ENCODE data around the gene CTSZ.
"Not testable (repeated sequence)": the region's sequence is repeated elsewhere in the genome, so short reads cannot be mapped to it uniquely, and the experiment has no call there.

CTSZ gene

DNA sequence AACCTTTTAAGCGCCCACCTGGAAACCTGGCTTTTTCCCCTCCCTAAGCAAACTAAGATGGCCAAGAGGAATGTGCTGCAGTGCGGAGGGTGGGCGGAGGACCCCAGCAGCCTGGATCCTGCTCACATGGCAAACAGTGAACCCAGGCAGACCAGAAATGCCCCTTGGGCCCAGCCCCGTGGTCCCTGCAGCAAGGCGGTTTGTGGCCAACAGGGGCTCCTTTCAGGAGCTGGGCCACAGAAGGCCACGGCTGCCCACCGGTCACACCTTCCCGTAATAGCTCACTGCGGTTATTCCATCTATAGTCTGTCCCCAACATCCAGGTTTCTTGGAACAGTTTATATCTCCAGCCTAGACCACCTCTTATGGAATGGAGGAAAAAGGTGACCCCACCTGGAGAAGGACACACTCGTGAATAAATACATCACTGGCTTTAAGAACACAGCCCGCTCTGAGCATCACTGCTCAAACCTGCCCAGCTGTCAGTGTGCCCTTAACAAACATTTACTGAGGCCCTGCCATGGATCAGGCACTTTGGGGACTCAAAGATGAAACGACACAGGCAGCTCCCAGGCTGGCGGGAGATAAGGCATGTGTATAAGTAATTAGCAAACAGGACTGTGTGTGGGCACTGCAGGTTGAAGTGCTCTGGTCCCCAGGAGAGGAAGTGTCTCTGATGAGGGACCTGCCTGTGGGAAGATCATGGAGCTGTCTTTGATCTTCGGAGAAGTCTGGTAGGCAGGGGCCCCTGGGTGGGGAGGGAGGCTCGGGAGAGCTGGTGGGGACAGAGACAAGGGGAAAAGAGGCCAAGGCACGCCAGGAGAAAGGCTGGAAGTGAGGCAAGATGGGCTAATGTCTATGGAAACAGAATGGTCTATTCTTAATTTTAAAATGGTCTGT, 9.0 kb upstream of the CTSZ start:
- no peak for DNase-seq
- in situ Hi-C loops (cut with MboI; ENCODE audit: low pct_unique_long_range_greater_than_20kb, low sequenced_read_pairs): no loop called here

DNA sequence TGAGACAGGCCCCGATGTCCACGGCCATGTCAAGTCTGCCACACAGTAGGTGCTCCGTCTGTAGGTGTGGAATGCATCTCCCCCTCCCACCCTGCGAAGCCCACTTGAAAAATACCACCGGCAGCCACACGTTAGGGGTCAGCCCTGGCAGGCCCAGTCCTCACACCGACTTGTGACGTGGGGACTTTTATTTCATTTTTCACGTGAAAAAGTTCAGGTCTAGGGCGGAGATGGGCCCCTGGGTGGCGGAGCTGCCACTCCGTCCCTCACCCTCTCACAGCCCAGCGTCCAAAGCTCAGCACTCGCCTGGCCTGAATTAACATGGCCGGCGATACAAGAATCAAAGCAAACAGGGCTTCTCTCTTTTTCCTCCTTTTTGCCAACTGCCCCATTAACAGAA, 8.4 kb upstream of the CTSZ start:
- in situ Hi-C loops (cut with MboI; ENCODE audit: low pct_unique_long_range_greater_than_20kb, low sequenced_read_pairs): no loop called here
- no peak for DNase-seq

DNA sequence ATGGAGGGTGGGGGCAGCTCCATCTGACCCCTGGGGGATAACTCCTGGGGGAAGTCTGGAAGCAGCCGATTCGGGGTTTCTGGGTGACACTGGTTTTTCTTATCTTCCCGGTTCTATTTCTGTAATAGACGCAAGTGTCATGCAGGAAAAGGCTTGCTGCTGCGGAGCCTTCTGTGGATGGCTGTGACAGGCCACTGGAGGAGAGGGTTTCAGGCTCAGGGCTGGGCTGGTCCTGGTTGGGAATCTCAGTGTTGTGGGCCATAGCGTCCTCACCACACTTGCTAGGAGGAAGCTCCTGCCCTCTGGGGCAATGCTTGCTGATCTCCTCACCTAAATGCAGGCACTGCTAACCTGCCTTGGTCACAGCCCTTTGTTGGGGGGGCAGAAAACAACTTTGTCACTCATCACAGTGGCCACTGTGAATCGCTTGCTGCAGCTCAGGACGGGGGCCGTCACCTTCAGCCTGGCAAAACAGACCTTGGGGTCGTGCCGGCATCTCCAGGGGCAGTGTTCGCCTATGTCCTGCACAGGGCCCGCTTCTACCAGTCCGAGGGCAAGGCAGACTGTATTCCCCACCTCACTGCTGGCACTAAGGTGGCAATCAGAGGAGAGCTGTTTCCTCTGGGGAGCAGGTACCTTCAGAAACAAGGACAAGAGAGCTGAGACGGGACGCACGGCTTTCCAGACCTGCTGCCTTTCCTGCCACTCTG, 7.8 kb upstream of the CTSZ start:
- in situ Hi-C loops (cut with MboI; ENCODE audit: low pct_unique_long_range_greater_than_20kb, low sequenced_read_pairs): no loop called here

DNA sequence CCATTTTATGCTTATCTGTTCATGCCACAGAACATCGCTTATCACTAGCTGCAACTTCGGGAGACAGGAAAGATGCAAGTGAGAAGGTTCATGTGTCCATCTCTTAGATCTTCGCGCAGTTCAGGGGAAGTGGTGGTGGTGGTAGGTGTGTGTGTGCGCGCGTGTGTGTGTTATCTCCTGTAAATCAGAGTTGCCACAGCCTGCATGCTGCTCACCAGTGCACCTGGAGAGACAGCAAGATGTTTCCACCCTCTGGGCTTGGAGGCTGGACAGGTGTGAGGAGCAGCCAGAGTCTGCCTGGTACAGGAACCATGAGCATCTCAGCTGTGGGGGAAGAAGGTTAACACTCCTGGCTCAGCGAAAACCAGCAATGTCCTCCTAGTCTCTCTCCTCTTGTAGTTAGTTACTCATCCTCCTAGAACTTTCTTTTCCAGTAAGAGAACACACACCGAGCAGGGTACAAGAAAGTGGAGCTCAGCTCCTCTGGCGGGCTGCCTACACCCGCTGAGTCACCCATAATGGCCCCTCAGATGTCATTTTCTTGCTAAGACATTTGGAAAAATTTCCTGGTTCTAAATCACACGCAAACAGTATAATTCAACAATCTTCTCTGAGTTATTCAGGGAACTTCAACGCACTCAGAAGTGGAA, 7.0 kb upstream of the CTSZ start:
- DNase-seq: no peak
- in situ Hi-C loops (cut with MboI; ENCODE audit: low pct_unique_long_range_greater_than_20kb, low sequenced_read_pairs): no loop called here

More for the DNA sequence above, 7.8 kb upstream of the CTSZ start:
- no peak for DNase-seq

DNA sequence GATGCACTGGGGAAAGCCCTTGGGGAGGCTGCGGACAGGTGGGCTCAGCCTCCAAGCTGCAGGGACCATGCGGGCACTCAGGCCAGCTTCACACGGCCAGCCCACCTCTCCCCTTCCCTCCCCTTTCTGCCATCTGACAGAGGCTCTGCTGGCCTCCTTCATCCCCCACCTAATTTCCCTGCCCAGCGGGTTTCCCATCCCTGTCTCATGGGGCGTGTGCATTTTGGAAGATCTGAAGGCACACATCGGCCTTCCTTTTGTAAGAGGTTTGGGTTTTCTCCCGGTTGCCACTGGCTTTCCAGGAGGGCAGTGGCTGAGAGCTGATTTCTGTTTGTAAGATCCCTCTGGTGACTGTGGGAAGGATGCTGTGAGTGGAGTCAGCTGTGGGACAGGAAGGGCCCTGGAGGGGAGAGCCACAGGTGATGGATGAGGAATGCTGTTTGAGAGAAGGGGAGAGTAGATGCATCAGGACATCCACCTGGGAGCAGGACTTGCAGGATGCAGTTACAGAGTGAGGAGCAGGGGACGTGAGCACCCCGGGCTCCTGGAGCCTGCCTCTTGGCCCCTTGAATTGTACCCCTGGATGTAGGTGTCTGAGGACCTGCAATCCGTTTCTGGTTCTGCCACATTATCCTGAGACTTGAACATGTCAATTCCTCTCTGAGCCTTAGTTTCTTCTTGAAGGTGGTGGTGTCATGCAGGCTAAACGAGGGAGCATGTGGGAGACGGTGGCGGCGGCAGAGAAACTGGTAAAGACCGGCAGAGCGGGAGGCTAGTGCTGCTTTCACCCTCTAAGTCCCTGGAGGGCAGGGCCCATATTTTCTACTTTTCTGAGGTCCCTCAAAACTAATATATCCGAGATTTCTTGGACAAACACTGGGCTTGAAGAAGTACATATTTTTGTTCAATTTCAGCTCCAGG, 6.2 kb upstream of the CTSZ start:
- in situ Hi-C loops (cut with MboI; ENCODE audit: low pct_unique_long_range_greater_than_20kb, low sequenced_read_pairs): no loop called here
- DNase-seq: no peak

DNA sequence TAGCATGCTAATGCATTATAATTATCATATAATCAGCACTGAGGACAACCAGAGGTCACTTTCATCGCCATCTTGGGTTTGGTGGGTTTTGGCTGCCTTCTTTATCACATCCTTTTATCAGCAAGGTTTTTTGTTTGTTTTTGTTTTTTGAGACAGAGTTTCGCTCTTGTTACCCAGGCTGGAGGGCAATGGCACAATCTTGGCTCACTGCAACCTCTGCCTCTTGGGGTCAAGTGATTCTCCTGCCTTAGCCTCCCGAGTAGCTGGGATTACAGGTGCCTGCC, 4.8 kb upstream of the CTSZ start:
- in situ Hi-C loops (cut with MboI; ENCODE audit: low pct_unique_long_range_greater_than_20kb, low sequenced_read_pairs); DNase-seq: not testable (repeated sequence)

DNA sequence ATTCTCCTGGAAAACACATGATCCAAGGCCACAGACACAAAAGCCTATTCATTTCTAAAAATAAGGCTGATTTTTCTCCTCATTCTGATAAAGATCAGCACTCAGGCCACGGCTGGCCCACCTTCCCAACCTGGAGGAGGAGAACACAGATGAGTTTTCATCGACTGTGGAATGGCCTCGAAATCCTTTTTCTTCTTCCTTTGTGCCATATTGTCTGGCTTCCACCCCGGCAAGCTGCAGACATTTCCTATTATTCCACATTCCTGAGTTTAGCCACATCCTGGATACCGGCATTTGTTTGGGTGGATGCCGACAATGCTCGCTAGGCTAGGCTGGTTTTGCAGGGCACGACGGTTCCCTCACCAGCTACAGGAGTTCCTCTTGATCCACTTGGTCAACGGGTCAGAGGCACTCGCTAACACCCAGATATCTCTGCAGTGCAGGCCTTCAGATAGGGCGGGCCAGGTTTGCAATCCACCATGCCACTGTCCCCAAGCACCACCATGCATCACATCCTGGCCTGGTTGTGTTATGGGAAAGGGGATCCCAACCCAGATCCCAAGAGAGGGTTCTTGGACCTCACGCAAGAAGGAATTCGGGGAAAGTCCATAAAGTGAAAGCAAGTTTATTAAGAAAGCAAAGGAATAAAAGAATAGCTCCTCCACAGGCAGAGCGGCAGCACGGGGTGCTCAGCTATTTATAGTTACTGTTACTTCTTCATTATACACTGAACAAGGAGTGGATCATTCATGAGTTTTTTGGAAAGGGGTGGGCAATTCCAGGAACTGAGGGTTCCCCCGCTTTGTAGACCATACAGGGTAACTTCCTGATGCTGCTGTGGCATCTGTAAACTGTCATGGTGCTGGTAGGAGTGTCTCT, 4.2 kb upstream of the CTSZ start:
- in situ Hi-C loops (cut with MboI; ENCODE audit: low pct_unique_long_range_greater_than_20kb, low sequenced_read_pairs): no loop called here
- peak; percentile 90 for DNase-seq

DNA sequence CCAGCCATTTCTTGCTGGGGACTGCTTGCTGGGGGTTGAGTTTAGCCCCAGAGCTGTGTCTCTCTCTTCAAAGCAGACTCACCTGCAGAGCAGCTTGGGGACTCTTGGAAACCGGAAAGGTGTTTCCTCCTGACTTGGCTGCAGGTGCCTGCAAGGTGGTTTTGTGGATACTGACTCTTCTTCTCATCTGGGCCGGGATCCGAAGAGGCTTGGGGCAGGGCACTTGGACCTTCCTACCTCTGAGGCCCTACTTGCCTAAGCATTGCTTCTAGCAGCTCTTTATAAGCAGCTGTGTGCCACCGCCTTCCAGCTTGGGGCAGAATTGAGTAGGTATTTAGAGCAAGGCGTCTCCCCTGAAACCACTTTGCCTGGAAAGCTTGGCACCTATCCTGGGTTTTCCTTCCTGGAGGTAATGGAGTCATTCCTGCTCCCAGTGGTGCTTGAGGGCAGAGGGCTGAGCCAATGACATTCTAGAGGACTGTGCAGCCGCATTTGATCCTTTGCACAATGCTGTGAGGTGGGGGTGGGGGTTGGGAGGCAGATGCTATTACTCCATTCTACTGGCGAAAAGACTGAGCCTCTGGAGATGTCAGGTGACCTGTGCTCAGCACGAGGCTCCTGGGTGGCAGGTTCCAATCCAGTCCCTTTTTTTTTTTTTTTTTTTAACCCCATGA, 3.4 kb upstream of the CTSZ start:
- in situ Hi-C loops (cut with MboI; ENCODE audit: low pct_unique_long_range_greater_than_20kb, low sequenced_read_pairs): no loop called here
- DNase-seq: no peak

DNA sequence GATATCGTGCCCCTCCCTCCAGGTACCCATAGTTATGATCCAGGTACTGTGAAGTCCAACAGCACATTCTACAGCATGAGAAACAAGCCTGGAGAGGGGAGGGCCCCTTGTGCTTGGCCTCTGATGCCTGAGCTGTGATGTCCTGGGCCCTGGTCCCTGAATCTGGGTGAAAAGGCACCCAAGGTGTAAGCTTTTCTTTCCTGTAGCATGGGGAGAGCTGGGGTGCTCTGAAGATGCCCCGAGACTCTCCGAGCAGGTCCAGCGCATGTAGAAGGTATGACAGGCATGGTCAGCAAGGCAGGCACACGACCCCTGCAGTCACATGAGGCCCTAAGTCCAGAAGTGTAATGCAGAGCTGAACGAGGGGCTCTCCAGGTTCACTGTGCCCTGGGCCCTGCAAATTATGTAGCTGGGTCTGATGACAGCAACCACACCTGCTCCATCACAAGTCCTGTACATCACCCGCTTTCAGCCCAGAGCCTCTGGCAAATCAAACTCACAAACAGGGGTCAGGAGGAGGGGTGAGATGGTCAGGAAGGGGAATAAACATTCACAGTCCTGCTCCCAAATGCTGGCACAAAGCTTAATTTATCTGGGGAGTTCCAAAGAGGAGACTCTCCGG, 1.8 kb upstream of the CTSZ start:
- in situ Hi-C loops (cut with MboI; ENCODE audit: low pct_unique_long_range_greater_than_20kb, low sequenced_read_pairs): no loop called here
- DNase-seq: no peak

DNA sequence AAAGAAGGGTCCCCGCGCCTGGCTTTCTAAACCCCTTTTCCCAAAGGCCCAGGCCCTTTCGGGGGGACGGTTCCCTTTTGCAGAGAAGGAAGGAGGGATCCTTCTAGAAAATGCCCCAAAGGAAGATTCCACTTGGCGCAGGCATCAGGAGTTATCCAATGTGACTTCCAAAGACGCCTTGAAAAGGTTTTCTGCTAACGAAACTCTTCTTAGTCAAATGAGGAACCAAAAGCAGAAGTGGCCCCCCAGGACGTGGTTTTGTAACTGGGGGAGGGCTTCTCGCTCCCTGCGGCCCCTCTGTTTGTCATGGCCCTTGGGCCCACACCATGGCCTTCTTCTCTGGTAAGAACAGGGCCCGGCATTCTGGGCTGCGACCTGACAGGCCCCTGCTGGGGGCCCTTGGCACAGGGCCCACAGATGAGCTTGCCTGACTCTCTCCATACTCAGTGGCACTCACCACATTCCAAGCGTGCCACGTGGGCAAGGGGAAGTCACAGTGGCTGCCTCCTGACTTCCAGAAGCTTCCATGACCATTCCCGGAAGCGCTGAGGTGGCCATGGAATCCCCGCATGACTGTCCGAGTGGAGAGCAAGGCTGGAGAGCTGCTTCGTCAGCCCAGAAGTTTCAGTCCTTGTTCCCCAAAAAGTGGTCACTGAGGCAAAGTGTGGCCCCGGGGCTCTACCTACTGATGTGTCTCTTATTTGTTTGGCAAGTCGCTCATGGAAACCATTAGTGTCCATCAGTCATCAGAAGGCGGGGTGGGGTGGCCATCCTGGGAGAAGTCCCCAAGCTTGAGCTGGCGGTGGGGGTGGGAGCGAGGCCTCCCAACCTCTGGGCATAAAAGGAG, 834 bp upstream of the CTSZ start:
- DNase-seq: peak; percentile 94
- in situ Hi-C loops (cut with MboI; ENCODE audit: low pct_unique_long_range_greater_than_20kb, low sequenced_read_pairs): no loop called here

DNA sequence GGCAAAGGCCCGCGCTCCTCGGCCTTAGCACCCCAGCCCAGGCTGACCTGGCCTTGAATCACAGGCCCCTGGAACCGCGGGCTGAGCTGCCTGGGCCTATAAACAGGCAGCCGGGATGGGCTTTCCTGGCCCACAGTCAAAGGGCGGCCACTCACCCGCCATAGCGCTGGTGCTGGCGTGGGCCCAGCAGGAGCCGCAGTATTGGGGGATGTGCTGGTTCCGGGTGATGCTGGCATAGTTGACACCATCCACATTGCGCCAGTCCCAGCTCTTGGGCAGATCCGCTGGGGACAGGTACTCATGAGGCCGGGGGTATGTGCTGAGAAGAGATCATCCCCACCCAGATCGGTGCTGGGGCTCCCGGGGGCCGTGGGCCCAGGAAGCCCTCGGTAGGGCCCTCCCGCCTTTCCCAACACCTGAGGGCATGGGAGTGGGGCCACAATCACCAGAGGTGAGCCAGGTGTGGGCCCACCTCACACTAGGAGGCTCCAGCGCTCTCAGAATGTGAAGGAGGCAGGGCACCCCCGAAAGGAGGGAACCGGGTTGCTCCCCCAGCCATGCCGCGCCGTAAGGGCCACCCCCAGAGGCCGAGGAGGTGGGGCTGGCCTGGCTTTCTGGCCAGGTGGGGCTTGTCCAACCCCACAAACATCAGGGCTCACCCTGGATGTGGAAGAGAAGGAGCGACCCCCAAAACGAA, 739 bp downstream of the CTSZ start:
- in situ Hi-C loops (cut with MboI; ENCODE audit: low pct_unique_long_range_greater_than_20kb, low sequenced_read_pairs): no loop called here

DNA sequence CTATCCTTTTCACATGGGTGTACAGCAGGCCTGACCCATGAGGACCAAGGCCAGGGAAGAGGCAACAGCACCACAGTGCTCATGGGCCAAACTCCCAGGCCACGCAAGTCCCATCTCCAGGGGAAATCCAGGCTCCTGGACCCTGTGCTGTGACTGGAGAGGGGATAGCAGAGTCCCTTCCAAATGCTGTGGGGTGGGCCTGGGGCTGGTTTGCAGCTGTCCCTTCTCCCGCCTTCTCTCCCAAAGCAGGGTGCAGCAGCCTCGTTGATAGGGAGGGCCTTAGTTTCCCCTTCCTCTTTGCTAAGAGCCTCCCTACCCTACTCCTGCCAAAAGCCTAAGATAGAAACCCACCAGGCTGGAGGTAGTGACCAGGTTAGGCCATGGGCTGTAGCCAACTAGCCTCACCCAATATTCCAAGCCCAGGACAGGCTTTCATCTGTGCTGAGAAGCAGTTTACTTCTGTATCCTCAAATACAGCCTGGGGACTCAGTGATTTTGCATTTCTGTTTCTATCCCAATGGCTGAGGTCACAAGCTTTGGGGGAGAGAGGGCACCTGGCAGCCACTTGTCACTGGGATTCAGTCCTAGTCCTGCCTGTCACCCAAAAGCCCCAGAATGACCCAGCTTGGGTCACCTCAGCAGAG, 1.4 kb downstream of the CTSZ start:
- no peak for DNase-seq
- in situ Hi-C loops (cut with MboI; ENCODE audit: low pct_unique_long_range_greater_than_20kb, low sequenced_read_pairs): no loop called here

More for the DNA sequence above, 739 bp downstream of the CTSZ start:
- DNase-seq: no peak

DNA sequence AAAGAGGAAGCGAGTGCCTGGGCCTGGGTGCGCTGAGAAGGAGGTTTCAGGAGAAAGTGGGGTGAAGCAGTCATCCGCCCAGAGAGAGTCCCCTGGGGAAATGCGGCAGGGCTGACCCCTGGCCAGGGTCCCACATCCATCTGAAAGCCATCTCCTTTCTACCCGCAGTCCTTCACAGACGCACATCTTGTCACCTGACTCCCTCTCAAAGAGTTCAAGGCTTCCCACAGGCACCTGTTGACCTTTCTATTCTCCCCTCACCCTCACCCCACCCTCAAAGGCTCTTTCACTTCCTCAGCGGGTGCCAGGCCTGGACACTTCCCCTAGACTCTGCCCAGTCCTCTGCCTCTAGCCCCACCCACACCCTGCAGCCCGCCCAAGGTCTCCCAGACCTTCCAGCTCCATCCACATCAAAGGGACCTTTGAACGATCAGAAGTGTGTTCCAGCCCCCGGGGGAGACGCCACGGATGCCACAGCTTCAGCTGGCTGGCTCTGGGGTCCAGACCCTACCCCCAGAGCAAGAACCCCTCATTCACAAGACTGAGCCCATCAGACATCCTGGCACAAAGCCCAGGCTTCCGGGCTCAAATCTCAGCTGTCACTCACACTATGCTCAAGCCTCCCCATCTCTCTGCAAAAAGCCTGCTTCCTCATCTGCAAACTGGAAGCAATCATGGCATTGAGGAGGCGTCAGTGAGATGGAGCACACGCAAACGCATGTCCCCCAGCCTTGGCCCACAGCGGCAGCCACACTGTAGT, 2.1 kb downstream of the CTSZ start:
- in situ Hi-C loops (cut with MboI; ENCODE audit: low pct_unique_long_range_greater_than_20kb, low sequenced_read_pairs): no loop called here
- peak; percentile 80 for DNase-seq

DNA sequence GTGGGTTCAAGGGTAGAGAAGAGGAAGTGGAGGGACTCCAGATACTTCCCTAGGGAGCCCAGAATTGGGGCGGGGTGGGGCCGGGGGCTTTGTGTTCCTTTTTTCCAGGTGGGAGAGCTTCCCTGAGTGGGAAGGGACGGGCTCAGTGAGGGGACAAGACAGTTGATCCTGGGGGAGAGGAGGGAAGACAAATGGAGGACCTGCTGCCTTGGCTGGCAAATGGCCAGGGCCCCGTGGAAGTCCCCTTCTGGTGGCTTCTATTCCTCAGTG, 2.6 kb downstream of the CTSZ start:
- in situ Hi-C loops (cut with MboI; ENCODE audit: low pct_unique_long_range_greater_than_20kb, low sequenced_read_pairs): no loop called here
- no peak for DNase-seq

DNA sequence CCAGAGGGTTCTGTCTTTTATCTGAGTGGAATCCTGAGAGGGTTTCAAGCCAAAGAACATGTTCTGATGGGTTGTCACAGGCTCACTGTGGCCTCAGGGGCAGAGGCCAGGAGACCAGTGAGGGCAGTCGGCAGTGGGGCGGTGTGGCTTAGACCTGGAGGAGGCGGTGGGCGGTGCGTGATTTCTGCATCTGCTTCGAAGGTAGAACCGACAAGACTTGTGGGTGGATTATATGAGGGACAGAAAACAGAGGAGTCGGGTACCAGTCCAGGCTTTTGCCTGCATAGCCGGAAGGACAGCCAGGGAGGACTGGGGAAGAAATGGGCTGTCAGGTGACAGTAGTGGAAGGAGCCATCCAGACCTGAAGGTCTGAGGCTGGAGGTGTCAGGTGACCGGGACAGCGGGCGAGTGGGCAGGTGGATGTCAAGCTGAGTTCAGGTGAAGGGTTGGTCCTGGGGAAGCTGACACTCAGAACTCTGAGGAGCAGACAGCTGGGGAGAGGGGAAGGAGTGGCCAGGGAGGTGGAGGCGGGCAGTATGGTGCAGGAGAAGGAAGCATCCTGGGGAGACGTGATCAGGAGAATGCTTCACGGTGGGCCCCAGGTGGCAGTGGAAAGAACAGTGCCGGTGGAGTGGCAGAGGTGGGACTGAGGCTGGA, 3.1 kb downstream of the CTSZ start:
- in situ Hi-C loops (cut with MboI; ENCODE audit: low pct_unique_long_range_greater_than_20kb, low sequenced_read_pairs): no loop called here
- no peak for DNase-seq

Data from KBM-7 (cell line).